Daoy (cell line): ENCODE measurements around the gene ZBTB7B. TPM values are rescaled to one million over a fixed set of nuclear protein-coding genes. Genes with fewer than 3 reads are reported as not detected.

Source experiments
- DNase-seq: peaks from one replicate; pipeline ENCODE4 v3.0.0-alpha.2; 2015; ENCODE audit warnings: low read depth
- total RNA-seq: library from RNA; depleted of rRNA; stranded (reverse); fragments of >200 nt; shearing (Covaris generic); gene quantifications from 2 replicates; pipeline ENCODE4 v1.2.3, GENCODE V29; 2014; rRNA removed

Gene ZBTB7B
- 11.7 and 14.8 TPM in 2 replicates for total RNA-seq

GRCh38 chr1:155002464-155003226, at the start of gene ZBTB7B:
Gene ZBTB7B, plus strand, starts transcription at chr1:155002802. Its CDS starts 11,859 bp downstream, at chr1:155014661.
- peak; percentile 46 for DNase-seq

- DNase-seq = no peak
Measured at GRCh38 chr1:154953611-154954038, 49.0 kb upstream of the ZBTB7B start.

- DNase-seq = no peak
Measured at GRCh38 chr1:154954541-154954940, 48.1 kb upstream of the ZBTB7B start.

GRCh38 chr1:154955039-154955717, 47.4 kb upstream of the ZBTB7B start:
- DNase-seq = peak; percentile 64

- DNase-seq = peak; percentile 86
Measured at GRCh38 chr1:154955718-154956543, 46.7 kb upstream of the ZBTB7B start, which contains the start of gene PBXIP1. Gene PBXIP1, minus strand, starts transcription at chr1:154956099. Its CDS starts 2,378 bp downstream, at chr1:154953721.

- DNase-seq = no peak
Measured at GRCh38 chr1:154956544-154956941, 46.1 kb upstream of the ZBTB7B start.

- no peak for DNase-seq
Measured at GRCh38 chr1:154957091-154957657, 45.4 kb upstream of the ZBTB7B start.

GRCh38 chr1:154958036-154958435, 44.6 kb upstream of the ZBTB7B start:
- DNase-seq = no peak

- no peak for DNase-seq
Measured at GRCh38 chr1:154958681-154959425, 43.7 kb upstream of the ZBTB7B start.

GRCh38 chr1:154959426-154959780, 43.2 kb upstream of the ZBTB7B start:
- DNase-seq = no peak

- DNase-seq = no peak
Measured at GRCh38 chr1:154960446-154961136, 42.0 kb upstream of the ZBTB7B start.

GRCh38 chr1:154961207-154962155, 41.1 kb upstream of the ZBTB7B start, which contains the start of gene PYGO2:
Gene PYGO2, minus strand, starts transcription at chr1:154961782. Its CDS starts 206 bp downstream, at chr1:154961576.
- peak; percentile 88 for DNase-seq

GRCh38 chr1:154962156-154962749, 40.3 kb upstream of the ZBTB7B start:
- peak; percentile 49 for DNase-seq

GRCh38 chr1:154962795-154963330, 39.7 kb upstream of the ZBTB7B start:
- DNase-seq = no peak

GRCh38 chr1:154963643-154964042, 39.0 kb upstream of the ZBTB7B start:
- DNase-seq = no peak

GRCh38 chr1:154964359-154964758, 38.2 kb upstream of the ZBTB7B start:
- no peak for DNase-seq

GRCh38 chr1:154966111-154966510, 36.5 kb upstream of the ZBTB7B start:
- no peak for DNase-seq

- no peak for DNase-seq
Measured at GRCh38 chr1:154967331-154967950, 35.2 kb upstream of the ZBTB7B start.
